Effector memory CD8-positive, alpha-beta T cell (primary cell): ENCODE measurements around the gene BMS1.

Source experiments
- ATAC-seq: fragments of 150-1000 bp; cut with Tn5 transposase; replicated peaks from 2 replicates; pipeline ENCODE4 v1.10.0; 2021; ENCODE audit warnings: mild to moderate bottlenecking, moderate library complexity
- DNase-seq, 3 experiments: peaks; one replicate each; pipeline ENCODE4 v3.0.0; 2021
- H3K27ac Mint-ChIP-seq, 2 donors: one replicate each; pipeline ENCODE4 v1.8.0; 2022; ENCODE audit warnings: mild to moderate bottlenecking in 2 of 2, mixed read lengths in 2 of 2, moderate library complexity in 2 of 2
- H3K27me3 Mint-ChIP-seq, 2 donors: one replicate each; pipeline ENCODE4 v1.8.0; 2022; ENCODE audit warnings: mixed read lengths in 2 of 2
- H3K36me3 Mint-ChIP-seq: one replicate; pipeline ENCODE4 v1.8.0; 2022; ENCODE audit warnings: mild to moderate bottlenecking, moderate library complexity, mixed read lengths; ENCODE audit not compliant: insufficient read depth
- H3K4me1 Mint-ChIP-seq, 2 donors: one replicate each; pipeline ENCODE4 v1.8.0; 2022; ENCODE audit warnings: low read depth in 2 of 2, mixed read lengths in 2 of 2
- H3K4me3 Mint-ChIP-seq, 2 donors: one replicate each; pipeline ENCODE4 v1.8.0; 2022; ENCODE audit warnings: mild to moderate bottlenecking in 2 of 2, mixed read lengths in 2 of 2, moderate library complexity in 2 of 2
- H3K9me3 Mint-ChIP-seq, 2 donors: one replicate each; pipeline ENCODE4 v1.8.0; 2022; ENCODE audit warnings: mixed read lengths in 2 of 2

The BMS1 gene

GRCh38 chr10:42768581-42769152 lies 13.9 kb upstream of the BMS1 start:
- H3K27ac Mint-ChIP-seq: no peak overlapping the region
- H3K4me1 Mint-ChIP-seq: no peaks in the 10 kb centered on the region
- H3K4me3 Mint-ChIP-seq: no peak overlapping the region
- peaks cover 46 to 58% of the 10 kb centered on the region in 2 donors for H3K27me3 Mint-ChIP-seq
- peaks cover 0 to 4% of the 10 kb centered on the region in 2 donors for H3K9me3 Mint-ChIP-seq
- ATAC-seq (no peak), DNase-seq (no peak)
- peaks cover 2% of the 10 kb centered on the region for H3K36me3 Mint-ChIP-seq

DNA sequence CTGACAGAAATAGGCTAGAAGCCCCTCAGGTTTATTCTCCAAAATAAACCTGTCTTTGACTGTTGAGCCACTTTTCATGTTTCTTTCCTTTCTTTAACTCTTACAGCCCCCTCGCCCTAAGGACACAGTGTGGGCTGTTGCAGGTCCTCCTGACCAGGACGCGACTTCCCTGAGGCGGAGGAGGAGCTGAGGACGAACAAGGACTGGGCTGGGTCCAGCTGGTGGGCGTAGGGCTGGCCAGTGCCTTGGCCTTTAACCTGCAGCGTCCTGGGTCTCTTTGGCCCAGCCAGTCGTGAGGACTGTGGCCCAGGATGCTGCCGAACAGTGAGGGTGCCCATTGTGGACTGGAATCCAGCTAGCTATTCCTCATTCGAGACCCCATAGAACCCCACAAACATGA lies 13.4 kb upstream of the BMS1 start:
- H3K27ac Mint-ChIP-seq: no peak overlapping the region
- ATAC-seq: no peak
- peaks cover 0 to 4% of the 10 kb centered on the region in 2 donors for H3K9me3 Mint-ChIP-seq
- DNase-seq: no peak
- no peaks in the 10 kb centered on the region for H3K4me1 Mint-ChIP-seq
- peaks cover 46 to 58% of the 10 kb centered on the region in 2 donors for H3K27me3 Mint-ChIP-seq
- peaks cover 2% of the 10 kb centered on the region for H3K36me3 Mint-ChIP-seq
- no peak overlapping the region for H3K4me3 Mint-ChIP-seq

DNA sequence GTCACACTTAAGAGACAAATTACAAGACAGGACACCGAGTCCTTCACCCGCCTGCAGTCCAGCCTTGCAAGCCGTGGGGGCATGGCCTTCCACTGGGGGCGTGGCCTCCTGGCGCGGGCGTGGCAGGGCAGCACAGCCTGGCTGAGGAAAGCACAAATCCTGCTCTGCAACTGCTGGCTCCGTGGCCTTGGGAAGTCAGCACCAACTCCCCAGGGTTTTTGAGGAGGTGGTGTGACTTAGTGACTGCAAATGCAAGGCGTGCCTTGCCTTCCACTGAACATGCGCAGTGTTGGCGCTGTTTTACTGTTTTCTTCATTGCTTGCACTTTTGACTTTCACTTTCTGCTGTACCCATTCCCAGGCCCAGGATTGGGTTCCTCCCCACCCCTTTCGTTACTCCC lies 12.9 kb upstream of the BMS1 start:
- DNase-seq (no peak), ATAC-seq (no peak)
- Mint-ChIP-seq H3K4me1 (no peaks in the 10 kb centered on the region), H3K27ac (no peak overlapping the region), H3K4me3 (no peak overlapping the region), H3K9me3 (peaks cover 0 to 4% of the 10 kb centered on the region in 2 donors), H3K27me3 (peaks cover 44 to 58% of the 10 kb centered on the region in 2 donors), H3K36me3 (peaks cover 2% of the 10 kb centered on the region)

DNA sequence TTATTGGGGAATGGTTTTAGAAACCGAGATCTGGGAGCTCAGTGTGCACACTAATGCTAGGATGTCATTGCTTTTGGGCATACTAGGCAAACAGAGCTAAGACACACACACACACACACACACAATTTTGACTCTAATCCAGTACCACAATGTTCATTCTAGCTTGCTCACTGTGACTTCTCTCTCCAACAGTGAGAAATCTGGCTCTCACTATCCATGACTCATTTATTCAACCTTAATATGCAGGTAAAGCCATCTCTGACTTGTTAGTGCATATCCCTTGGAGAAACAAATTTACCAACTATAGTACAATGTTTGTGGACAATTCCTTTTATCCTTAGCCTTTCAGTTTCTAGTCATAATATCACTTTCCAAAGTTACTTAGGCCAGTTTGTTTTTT lies 5.9 kb upstream of the BMS1 start:
- Mint-ChIP-seq H3K9me3 (no peaks in the 10 kb centered on the region), H3K27me3 (peaks cover 43 to 52% of the 10 kb centered on the region in 2 donors), H3K36me3 (no peaks in the 10 kb centered on the region), H3K27ac (no peak overlapping the region), H3K4me3 (no peak overlapping the region), H3K4me1 (peaks cover 0 to 7% of the 10 kb centered on the region in 2 donors)
- ATAC-seq: no peak
- no peak for DNase-seq

GRCh38 chr10:42780456-42780855 lies 2.1 kb upstream of the BMS1 start:
- ATAC-seq: no peak
- H3K9me3 Mint-ChIP-seq: no peaks in the 10 kb centered on the region
- H3K4me1 Mint-ChIP-seq: peaks cover 11 to 14% of the 10 kb centered on the region in 2 donors
- H3K27me3 Mint-ChIP-seq: peaks cover 27 to 28% of the 10 kb centered on the region in 2 donors
- H3K4me3 Mint-ChIP-seq: peak overlapping the region; percentile 94 to 96
- peaks cover 15% of the 10 kb centered on the region for H3K36me3 Mint-ChIP-seq
- DNase-seq: no peak
- no peak overlapping the region for H3K27ac Mint-ChIP-seq

- no peak for DNase-seq
- Mint-ChIP-seq H3K36me3 (peaks cover 28% of the 10 kb centered on the region), H3K9me3 (no peaks in the 10 kb centered on the region), H3K4me1 (peaks cover 11 to 14% of the 10 kb centered on the region in 2 donors), H3K4me3 (peak overlapping the region; percentile 94 to 96), H3K27ac (peak overlapping the region; percentile 94 to 96), H3K27me3 (peaks cover 12 to 14% of the 10 kb centered on the region in 2 donors)
- ATAC-seq: no peak
These were observed 626 bp upstream of the BMS1 start for GRCh38 chr10:42781893-42782445.

- H3K36me3 Mint-ChIP-seq: peaks cover 39% of the 10 kb centered on the region
- peak; percentile 11 for ATAC-seq
- peaks cover under 1 to 4% of the 10 kb centered on the region in 2 donors for H3K27me3 Mint-ChIP-seq
- DNase-seq: peak in 1 of 3 experiments; percentile 9
- H3K9me3 Mint-ChIP-seq: no peaks in the 10 kb centered on the region
- H3K4me3 Mint-ChIP-seq: peak overlapping the region; percentile 94 to 96
- peak overlapping the region; percentile 94 to 96 for H3K27ac Mint-ChIP-seq
- peaks cover 11 to 14% of the 10 kb centered on the region in 2 donors for H3K4me1 Mint-ChIP-seq
These were observed 570 bp downstream of the BMS1 start for GRCh38 chr10:42783181-42783549.

DNA sequence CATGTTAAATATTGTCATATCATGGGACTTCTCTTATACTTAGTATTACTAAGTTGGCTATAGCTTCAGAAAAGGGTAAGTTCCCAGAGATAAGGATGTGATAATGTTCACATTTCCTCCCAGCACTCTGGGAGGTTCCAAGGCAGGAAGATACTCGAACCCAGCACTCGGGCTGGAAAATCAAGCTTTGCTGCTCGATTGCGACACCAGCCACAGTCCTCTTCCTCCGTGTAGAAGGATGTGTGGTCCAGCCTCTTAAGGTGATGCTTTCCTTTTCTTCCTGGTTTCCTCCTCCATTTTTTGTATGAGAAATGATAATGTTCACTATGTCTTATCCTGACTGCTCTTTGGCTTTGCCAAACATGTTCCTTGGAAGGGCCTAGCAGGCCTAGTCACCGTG lies 3.2 kb downstream of the BMS1 start:
- Mint-ChIP-seq H3K4me1 (peaks cover 11 to 12% of the 10 kb centered on the region in 2 donors), H3K27ac (no peak overlapping the region), H3K9me3 (no peaks in the 10 kb centered on the region), H3K4me3 (no peak overlapping the region), H3K27me3 (no peaks in the 10 kb centered on the region), H3K36me3 (peaks cover 58% of the 10 kb centered on the region)
- ATAC-seq (no peak), DNase-seq (no peak)

DNA sequence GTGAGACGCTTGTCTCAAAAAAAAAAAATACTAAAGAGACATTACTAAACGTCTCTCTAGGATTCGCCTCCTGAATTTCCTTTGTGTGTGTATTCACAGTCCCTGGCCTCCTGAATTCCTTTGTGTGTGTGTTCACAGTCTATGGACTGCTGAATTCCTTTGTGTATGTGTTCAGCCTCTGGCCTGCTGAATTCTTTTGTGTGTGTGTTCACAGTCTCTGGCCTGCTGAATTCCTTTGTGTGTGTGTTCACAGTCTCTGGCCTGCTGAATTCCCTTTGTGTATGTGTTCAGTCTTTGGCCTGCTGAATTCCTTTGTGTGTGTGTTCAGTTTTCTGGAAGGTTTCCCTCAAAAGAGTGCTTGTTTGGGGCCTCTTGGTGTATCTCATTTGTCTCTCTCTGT lies 8.2 kb downstream of the BMS1 start:
- DNase-seq (no peak), ATAC-seq (no peak)
- no peak overlapping the region for H3K4me3 Mint-ChIP-seq
- H3K9me3 Mint-ChIP-seq: no peaks in the 10 kb centered on the region
- peaks cover 89% of the 10 kb centered on the region for H3K36me3 Mint-ChIP-seq
- H3K4me1 Mint-ChIP-seq: peaks cover 0 to 4% of the 10 kb centered on the region in 2 donors
- no peaks in the 10 kb centered on the region for H3K27me3 Mint-ChIP-seq
- H3K27ac Mint-ChIP-seq: peak overlapping the region in 1 of 2 donors; percentile 31

- Mint-ChIP-seq H3K27me3 (no peaks in the 10 kb centered on the region), H3K27ac (no peak overlapping the region), H3K9me3 (no peaks in the 10 kb centered on the region), H3K4me1 (peaks cover 10 to 15% of the 10 kb centered on the region in 2 donors), H3K4me3 (no peak overlapping the region), H3K36me3 (peaks cover 96% of the 10 kb centered on the region)
- ATAC-seq: no peak
- no peak for DNase-seq
These were observed 13.1 kb downstream of the BMS1 start for GRCh38 chr10:42795701-42796100.

GRCh38 chr10:42801135-42801534 lies 18.5 kb downstream of the BMS1 start:
- peaks cover 81% of the 10 kb centered on the region for H3K36me3 Mint-ChIP-seq
- H3K4me1 Mint-ChIP-seq: peaks cover 13 to 14% of the 10 kb centered on the region in 2 donors
- H3K9me3 Mint-ChIP-seq: no peaks in the 10 kb centered on the region
- no peak overlapping the region for H3K4me3 Mint-ChIP-seq
- no peak overlapping the region for H3K27ac Mint-ChIP-seq
- no peaks in the 10 kb centered on the region for H3K27me3 Mint-ChIP-seq
- DNase-seq (no peak), ATAC-seq (no peak)

DNA sequence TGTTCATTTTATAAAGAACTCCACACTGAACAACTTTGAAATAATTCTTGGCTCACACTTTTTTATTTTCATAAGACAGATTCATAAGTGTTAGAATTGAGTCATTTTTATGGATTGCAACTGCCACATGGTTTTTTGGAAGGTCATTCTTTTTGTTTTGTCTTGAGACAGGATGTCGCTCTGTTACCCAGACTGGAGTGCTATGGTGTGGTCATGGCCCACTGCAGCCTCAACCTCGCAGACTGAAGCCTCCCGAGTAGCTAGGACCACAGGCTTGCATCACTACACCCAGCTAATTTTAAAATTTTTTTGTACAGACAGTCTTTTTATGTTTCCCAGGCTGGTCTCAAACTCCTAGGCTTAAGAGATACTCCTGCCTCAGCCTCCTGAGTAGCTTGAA lies 20.3 kb downstream of the BMS1 start:
- DNase-seq (no peak), ATAC-seq (no peak)
- no peak overlapping the region for H3K4me3 Mint-ChIP-seq
- no peak overlapping the region for H3K27ac Mint-ChIP-seq
- peaks cover 9 to 19% of the 10 kb centered on the region in 2 donors for H3K4me1 Mint-ChIP-seq
- H3K9me3 Mint-ChIP-seq: no peaks in the 10 kb centered on the region
- H3K36me3 Mint-ChIP-seq: peaks cover 76% of the 10 kb centered on the region
- H3K27me3 Mint-ChIP-seq: no peaks in the 10 kb centered on the region

- Mint-ChIP-seq H3K4me1 (peaks cover 17 to 37% of the 10 kb centered on the region in 2 donors), H3K36me3 (peaks cover 79% of the 10 kb centered on the region), H3K4me3 (no peak overlapping the region), H3K9me3 (peaks cover 4 to 8% of the 10 kb centered on the region in 2 donors), H3K27ac (peak overlapping the region in 1 of 2 donors; percentile 30), H3K27me3 (no peaks in the 10 kb centered on the region)
- DNase-seq: no peak
- no peak for ATAC-seq
These were observed 27.1 kb downstream of the BMS1 start for GRCh38 chr10:42809676-42810075.

GRCh38 chr10:42812028-42812427 lies 29.4 kb downstream of the BMS1 start:
- ATAC-seq (no peak), DNase-seq (no peak)
- Mint-ChIP-seq H3K27me3 (no peaks in the 10 kb centered on the region), H3K9me3 (peaks cover 4 to 8% of the 10 kb centered on the region in 2 donors), H3K27ac (no peak overlapping the region), H3K36me3 (peaks cover 83% of the 10 kb centered on the region), H3K4me1 (peaks cover 17 to 42% of the 10 kb centered on the region in 2 donors), H3K4me3 (no peak overlapping the region)
